Liver (tissue), 9 donors: ENCODE measurements around the gene CDH4. TPM values are rescaled to one million over a fixed set of nuclear protein-coding genes. Genes with fewer than 3 reads are reported as not detected.

Experiments used
- DNase-seq: peaks from one replicate; pipeline ENCODE4 v3.0.0-alpha.2; 2017; ENCODE audit warnings: low spot score
- H3K27ac ChIP-seq, 2 donors: one replicate each; pipeline ENCODE4 v1.7.0; 2013; ENCODE audit warnings: inconsistent platforms in 2 of 2, low read length in 2 of 2, control low read depth in 1 of 2, low read depth in 1 of 2, mild to moderate bottlenecking in 1 of 2
- H3K27me3 ChIP-seq, 4 donors: one replicate each; pipeline versions ENCODE4 v1.6.1 to v1.7.0; 2013; ENCODE audit warnings: low read length in 3 of 4, inconsistent platforms in 1 of 4, mild to moderate bottlenecking in 1 of 4, moderate library complexity in 1 of 4; ENCODE audit not compliant: control insufficient read depth in 4 of 4, insufficient read depth in 4 of 4
- H3K36me3 ChIP-seq, 4 donors: one replicate each; pipeline versions ENCODE4 v1.6.1 to v1.7.0; 2013; ENCODE audit warnings: low read length in 3 of 4, mild to moderate bottlenecking in 3 of 4, low read depth in 1 of 4, moderate library complexity in 1 of 4; ENCODE audit not compliant: control insufficient read depth in 4 of 4, insufficient read depth in 3 of 4
- H3K4me1 ChIP-seq, 4 donors: one replicate each; pipeline versions ENCODE4 v1.6.1 to v1.7.0; 2013; ENCODE audit warnings: low read length in 3 of 4, mild to moderate bottlenecking in 3 of 4, moderate library complexity in 1 of 4; ENCODE audit not compliant: control insufficient read depth in 4 of 4, insufficient read depth in 4 of 4
- H3K4me3 ChIP-seq, 3 donors: one replicate each; pipeline versions ENCODE4 v1.6.1 to v1.7.0; 2013; ENCODE audit warnings: low read length in 3 of 3, control low read depth in 1 of 3, low read depth in 1 of 3, mild to moderate bottlenecking in 1 of 3
- H3K9ac ChIP-seq, 2 donors: one replicate each; pipeline ENCODE4 v1.7.0; 2013; ENCODE audit warnings: low read length in 2 of 2, mild to moderate bottlenecking in 2 of 2, moderate library complexity in 2 of 2, control low read depth in 1 of 2, low read depth in 1 of 2
- H3K9me3 ChIP-seq, 4 donors: one replicate each; pipeline versions ENCODE4 v1.6.1 to v1.7.0; 2013; ENCODE audit warnings: low read length in 3 of 4; ENCODE audit not compliant: control insufficient read depth in 4 of 4
- ATF3 ChIP-seq: IDR thresholded peaks from 2 replicates; pipeline ENCODE4 v1.6.1; 2016; ENCODE audit warnings: antibody characterized with exemption
- CTCF ChIP-seq: fragments of 150-350 bp; IDR thresholded peaks from 2 replicates; pipeline ENCODE4 v1.5.1; 2017; ENCODE audit warnings: improper control_type of control experiment, low read depth, low read length; ENCODE audit not compliant: missing input control
- EGR1 ChIP-seq, 2 donors: IDR thresholded peaks; 2 replicates each; pipeline ENCODE4 v1.6.1; 2016 to 2018; ENCODE audit warnings: antibody characterized with exemption in 2 of 2, low read depth in 2 of 2
- FOXA1 ChIP-seq: IDR thresholded peaks from 2 replicates; pipeline ENCODE4 v1.6.1; 2016; ENCODE audit warnings: antibody characterized with exemption
- GABPA ChIP-seq, 2 donors: IDR thresholded peaks in 1 of 2; conservative IDR thresholded peaks in 1 of 2; 2 replicates each; pipeline ENCODE4 v1.6.1; 2016; ENCODE audit warnings: antibody characterized with exemption in 2 of 2, mild to moderate bottlenecking in 1 of 2, moderate library complexity in 1 of 2
- HNF4A ChIP-seq, 2 donors: conservative IDR thresholded peaks; 2 replicates each; pipeline ENCODE4 v1.6.1; 2016; ENCODE audit warnings: antibody characterized with exemption in 2 of 2, mild to moderate bottlenecking in 2 of 2
- HNF4G ChIP-seq: IDR thresholded peaks from 2 replicates; pipeline ENCODE4 v1.6.1; 2016; ENCODE audit warnings: antibody characterized with exemption
- JUND ChIP-seq, 2 donors: IDR thresholded peaks; 2 replicates each; pipeline ENCODE4 v1.6.1; 2016; ENCODE audit warnings: antibody characterized with exemption in 2 of 2
- MAX ChIP-seq: IDR thresholded peaks from 2 replicates; pipeline ENCODE4 v1.6.1; 2016; ENCODE audit warnings: antibody characterized with exemption
- NR2F2 ChIP-seq: IDR thresholded peaks from 2 replicates; pipeline ENCODE4 v1.6.1; 2016; ENCODE audit warnings: antibody characterized with exemption
- RAD21 ChIP-seq, 2 donors: IDR thresholded peaks; 2 replicates each; pipeline ENCODE4 v1.6.1; 2016; ENCODE audit warnings: antibody characterized with exemption in 2 of 2, mild to moderate bottlenecking in 2 of 2
- REST ChIP-seq: IDR thresholded peaks from 2 replicates; pipeline ENCODE4 v1.6.1; 2016; ENCODE audit warnings: antibody characterized with exemption, mild to moderate bottlenecking
- RXRA ChIP-seq, 2 donors: IDR thresholded peaks; 2 replicates each; pipeline ENCODE4 v1.6.1; 2017 to 2018; ENCODE audit warnings: antibody characterized with exemption in 2 of 2, mild to moderate bottlenecking in 1 of 2
- SP1 ChIP-seq: IDR thresholded peaks from 2 replicates; pipeline ENCODE4 v1.6.1; 2018; ENCODE audit warnings: antibody characterized with exemption, mild to moderate bottlenecking
- TAF1 ChIP-seq: conservative IDR thresholded peaks from 2 replicates; pipeline ENCODE4 v1.6.1; 2016; ENCODE audit warnings: antibody characterized with exemption, mild to moderate bottlenecking
- YY1 ChIP-seq: IDR thresholded peaks from 2 replicates; pipeline ENCODE4 v1.6.1; 2016; ENCODE audit warnings: antibody characterized with exemption, mild to moderate bottlenecking
- ZBTB33 ChIP-seq: IDR thresholded peaks from 2 replicates; pipeline ENCODE4 v1.6.1; 2016; ENCODE audit warnings: antibody characterized with exemption
- WGBS: extraction: QIAGEN DNeasy Blood & Tissue Kit; methylation state at CpG from one replicate; pipeline ENCODE4 v1.1.7; 2013; 5-methylcytosine and 5-hydroxymethylcytosine counted together
- polyA plus RNA-seq, 2 donors: library from polyadenylated mRNA; stranded (reverse) in 1 of 2; unstranded in 1 of 2; fragments of 200-250 nt in 1 of 2; fragments of >200 nt in 1 of 2; fragmentation: Nextera tagmentation in 1 of 2; extraction: Ambion mirVana in 1 of 2; gene quantifications; one replicate each; pipeline versions ENCODE4 v1.2.1 to v1.2.3, GENCODE V29; 2013 to 2015
- total RNA-seq, 2 donors: library from RNA; depleted of rRNA; stranded (reverse); fragments of >200 nt; gene quantifications; one replicate each; pipeline ENCODE4 v1.2.3, GENCODE V29; 2014
- donor health status: healthy.
- donor health status: healthy.
- donor health status: healthy.
- donor health status: healthy.
- donor health status: healthy.

CDH4 gene
- total and polyA plus RNA-seq, 4 donors: 0.03 to 0.25 (median 0.19) TPM; not detected in 1

- Histone ChIP-seq H3K27me3 (no peaks in the 10 kb centered on the region), H3K27ac (no peak overlapping the region), H3K4me3 (no peak overlapping the region), H3K9ac (no peak overlapping the region), H3K4me1 (no peaks in the 10 kb centered on the region), H3K36me3 (no peaks in the 10 kb centered on the region), H3K9me3 (no peaks in the 10 kb centered on the region)
- TF ChIP-seq ZBTB33 (no peak), REST (no peak), RAD21 (IDR thresholded peaks at IDR 0.05) (no peak), RXRA (IDR thresholded peaks at IDR 0.05) (no peak), HNF4A (conservative IDR thresholded peaks at IDR 0.05) (no peak), YY1 (no peak), MAX (no peak), JUND (IDR thresholded peaks at IDR 0.05) (no peak), NR2F2 (no peak), EGR1 (IDR thresholded peaks at IDR 0.05; ENCODE audit: low read depth in 2 of 2) (no peak), GABPA (IDR thresholded peaks at IDR 0.05 in 1 of 2, conservative IDR thresholded peaks at IDR 0.05 in 1 of 2) (no peak), FOXA1 (no peak), SP1 (no peak), TAF1 (no peak), HNF4G (no peak), ATF3 (no peak), CTCF (no peak)
- WGBS: 89% methylated on average over 22 of the region's 22 CpGs
- DNase-seq: no peak
Observed at GRCh38 chr20:61948586-61949362, 696.7 kb downstream of the CDH4 start.
